ENCODE data around the gene PSMD11. TPM values are rescaled to one million over a fixed set of nuclear protein-coding genes. Genes with fewer than 3 reads are reported as not detected.

PSMD11 gene
- total and polyA plus RNA-seq, 2 of the 8 experiments (the other 6 are each of a cell fraction or from before 2014, with no cell fraction given) = 68.4 to 171 TPM

GRCh38 chr17:32513579-32513978 lies 69.3 kb downstream of the PSMD11 start (continued):
- no peak for TF ChIP-seq SUZ12 (IDR thresholded peaks at IDR 0.05; ENCODE audit: low read length)
- TF ChIP-seq POU5F1 (IDR thresholded peaks at IDR 0.05; ENCODE audit: low read depth, low read length) = no peak
